ENCODE data around the gene NXT1. TPM values are rescaled to one million over a fixed set of nuclear protein-coding genes. Genes with fewer than 3 reads are reported as not detected.

NXT1 gene
- total RNA-seq, 1 donor from 2014 or later, result 16.9 TPM

GRCh38 chr20:23311947-23312506 is 38.6 kb upstream of the NXT1 start:
- TF ChIP-seq, protein P1, sequence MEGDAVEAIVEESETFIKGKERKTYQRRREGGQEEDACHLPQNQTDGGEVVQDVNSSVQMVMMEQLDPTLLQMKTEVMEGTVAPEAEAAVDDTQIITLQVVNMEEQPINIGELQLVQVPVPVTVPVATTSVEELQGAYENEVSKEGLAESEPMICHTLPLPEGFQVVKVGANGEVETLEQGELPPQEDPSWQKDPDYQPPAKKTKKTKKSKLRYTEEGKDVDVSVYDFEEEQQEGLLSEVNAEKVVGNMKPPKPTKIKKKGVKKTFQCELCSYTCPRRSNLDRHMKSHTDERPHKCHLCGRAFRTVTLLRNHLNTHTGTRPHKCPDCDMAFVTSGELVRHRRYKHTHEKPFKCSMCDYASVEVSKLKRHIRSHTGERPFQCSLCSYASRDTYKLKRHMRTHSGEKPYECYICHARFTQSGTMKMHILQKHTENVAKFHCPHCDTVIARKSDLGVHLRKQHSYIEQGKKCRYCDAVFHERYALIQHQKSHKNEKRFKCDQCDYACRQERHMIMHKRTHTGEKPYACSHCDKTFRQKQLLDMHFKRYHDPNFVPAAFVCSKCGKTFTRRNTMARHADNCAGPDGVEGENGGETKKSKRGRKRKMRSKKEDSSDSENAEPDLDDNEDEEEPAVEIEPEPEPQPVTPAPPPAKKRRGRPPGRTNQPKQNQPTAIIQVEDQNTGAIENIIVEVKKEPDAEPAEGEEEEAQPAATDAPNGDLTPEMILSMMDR (IDR thresholded peaks at IDR 0.05), result no peak
- Mint-ChIP-seq H3K36me3 (ENCODE audit: low read depth) (peaks cover 5% of the 10 kb centered on the region), H3K9me3 (ENCODE audit: low read depth) (no peaks in the 10 kb centered on the region), H3K27me3 (ENCODE audit: low read depth) (peaks cover 12% of the 10 kb centered on the region), H3K4me3 (ENCODE audit: unreplicated experiment) (no peak overlapping the region), H3K27ac (ENCODE audit: unreplicated experiment) (no peak overlapping the region), H3K4me1 (ENCODE audit: low read depth) (no peaks in the 10 kb centered on the region)
- DNase-seq (ENCODE audit: low spot score), result no peak

DNA sequence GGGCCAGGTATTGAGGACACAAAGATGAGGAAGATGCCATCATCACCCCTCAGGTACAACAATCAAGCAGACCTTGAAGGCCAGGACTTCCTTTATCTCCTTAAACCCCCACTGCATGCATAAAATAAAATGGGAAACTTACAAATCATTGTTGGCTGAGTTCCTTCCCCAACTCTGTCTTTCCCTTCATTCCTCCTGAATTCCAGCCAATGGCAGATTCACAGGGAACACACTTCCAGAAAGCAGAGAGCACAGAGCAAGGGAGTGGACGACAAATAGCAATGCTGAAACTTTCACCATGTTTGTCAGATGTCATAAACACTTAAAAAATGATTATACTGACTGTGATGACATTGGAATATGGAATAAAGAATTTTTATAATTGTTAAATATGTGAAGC is 37.3 kb upstream of the NXT1 start:
- Mint-ChIP-seq H3K27ac (ENCODE audit: unreplicated experiment) (no peak overlapping the region), H3K27me3 (ENCODE audit: low read depth) (peaks cover 12% of the 10 kb centered on the region), H3K36me3 (ENCODE audit: low read depth) (peaks cover 5% of the 10 kb centered on the region), H3K4me3 (ENCODE audit: unreplicated experiment) (no peak overlapping the region), H3K4me1 (ENCODE audit: low read depth) (no peaks in the 10 kb centered on the region), H3K9me3 (ENCODE audit: low read depth) (no peaks in the 10 kb centered on the region)
- no peak for DNase-seq (ENCODE audit: low spot score)
- TF ChIP-seq, protein P1 (IDR thresholded peaks at IDR 0.05), result no peak

GRCh38 chr20:23314699-23315098 is 35.9 kb upstream of the NXT1 start:
- Mint-ChIP-seq H3K27ac (ENCODE audit: unreplicated experiment) (no peak overlapping the region), H3K4me1 (ENCODE audit: low read depth) (no peaks in the 10 kb centered on the region), H3K4me3 (ENCODE audit: unreplicated experiment) (no peak overlapping the region), H3K27me3 (ENCODE audit: low read depth) (peaks cover 9% of the 10 kb centered on the region), H3K36me3 (ENCODE audit: low read depth) (peaks cover 5% of the 10 kb centered on the region), H3K9me3 (ENCODE audit: low read depth) (no peaks in the 10 kb centered on the region)
- TF ChIP-seq, protein P1 (IDR thresholded peaks at IDR 0.05), result no peak
- no peak for DNase-seq (ENCODE audit: low spot score)

GRCh38 chr20:23315099-23315498 is 35.5 kb upstream of the NXT1 start:
- TF ChIP-seq, protein P1 (IDR thresholded peaks at IDR 0.05), result no peak
- Mint-ChIP-seq H3K4me1 (ENCODE audit: low read depth) (no peaks in the 10 kb centered on the region), H3K9me3 (ENCODE audit: low read depth) (no peaks in the 10 kb centered on the region), H3K36me3 (ENCODE audit: low read depth) (peaks cover 5% of the 10 kb centered on the region), H3K27ac (ENCODE audit: unreplicated experiment) (no peak overlapping the region), H3K27me3 (ENCODE audit: low read depth) (peaks cover 8% of the 10 kb centered on the region), H3K4me3 (ENCODE audit: unreplicated experiment) (no peak overlapping the region)
- no peak for DNase-seq (ENCODE audit: low spot score)

DNA sequence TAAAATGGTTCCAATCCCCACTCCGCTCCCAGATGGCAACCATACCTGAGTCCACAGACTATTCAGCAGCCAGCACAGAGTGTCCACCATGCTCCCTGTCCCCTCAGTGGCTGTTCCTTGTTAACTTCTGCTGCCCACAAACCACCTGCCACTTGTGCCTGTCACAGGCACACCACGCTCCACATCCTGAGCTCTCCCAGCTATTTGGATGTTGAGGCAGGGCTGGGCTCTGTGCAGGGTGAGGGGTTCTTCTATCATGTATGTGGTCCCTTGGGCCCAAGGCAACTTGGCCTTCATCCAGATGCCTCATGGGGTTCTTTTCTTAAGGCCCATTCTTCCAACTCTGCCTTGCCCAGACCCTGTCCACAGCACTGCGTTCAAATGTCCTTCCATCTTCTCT is 34.0 kb upstream of the NXT1 start:
- Mint-ChIP-seq H3K36me3 (ENCODE audit: low read depth) (peaks cover 5% of the 10 kb centered on the region), H3K4me3 (ENCODE audit: unreplicated experiment) (no peak overlapping the region), H3K9me3 (ENCODE audit: low read depth) (no peaks in the 10 kb centered on the region), H3K4me1 (ENCODE audit: low read depth) (no peaks in the 10 kb centered on the region), H3K27me3 (ENCODE audit: low read depth) (peaks cover 8% of the 10 kb centered on the region), H3K27ac (ENCODE audit: unreplicated experiment) (no peak overlapping the region)
- DNase-seq (ENCODE audit: low spot score), result no peak
- TF ChIP-seq, protein P1 (IDR thresholded peaks at IDR 0.05), result no peak

Data from chondrocyte (in vitro differentiated cells).